HEK293 (cell line): Measurements from ENCODE around the gene CFAP53.

ENCODE experiments used
- CTCF ChIP-seq: fragments of 450-650 bp; formaldehyde crosslinking; IDR thresholded peaks from 2 replicates; pipeline ENCODE4 v1.5.1; 2016; ENCODE audit warnings: missing biosample characterization, missing genetic modification characterization
- PBX3 ChIP-seq: sonication (generic); formaldehyde crosslinking; IDR thresholded peaks from 2 replicates; pipeline ENCODE4 v1.8.1; 2022; ENCODE audit warnings: mild to moderate bottlenecking, moderate library complexity, missing genetic modification reagents
- ZBTB7A ChIP-seq: fragments of 450-650 bp; formaldehyde crosslinking; IDR thresholded peaks from 2 replicates; pipeline ENCODE4 v1.5.1; 2016; ENCODE audit warnings: low read depth, missing biosample characterization, missing genetic modification characterization
- ZBTB8A ChIP-seq: fragments of 450-650 bp; formaldehyde crosslinking; IDR thresholded peaks from 2 replicates; pipeline ENCODE4 v1.5.1; 2016; ENCODE audit warnings: missing biosample characterization, missing genetic modification characterization
- ZNF37A ChIP-seq: fragments of 450-650 bp; IDR thresholded peaks from 2 replicates; pipeline ENCODE4 v1.5.1; 2018; ENCODE audit warnings: missing biosample characterization, missing genetic modification characterization
- ZNF580 ChIP-seq: fragments of 450-650 bp; formaldehyde crosslinking; IDR thresholded peaks from 2 replicates; pipeline ENCODE4 v1.5.1; 2016; ENCODE audit warnings: missing biosample characterization, missing genetic modification characterization

GRCh38 chr18:50297621-50298442 is 31.5 kb upstream of the CFAP53 start:
- TF ChIP-seq CTCF (no peak), ZNF37A (tag by site-specific recombination) (no peak), ZBTB7A (tag by site-specific recombination) (no peak), ZNF580 (no peak), ZBTB8A (tag by site-specific recombination) (no peak), PBX3 (CRISPR knock-in tag) (no peak)
